RCC 7860 (cell line): ENCODE data around the gene RPUSD3.
"Not testable (repeated sequence)": the region's sequence is repeated elsewhere in the genome, so short reads cannot be mapped to it uniquely, and the experiment has no call there.

Experiments used
- DNase-seq: peaks from one replicate; pipeline ENCODE4 v3.0.0-alpha.2; 2015; ENCODE audit warnings: low spot score
- FAIRE-seq: peaks from 2 replicates; lab custom pipeline; 2012; peaks lifted over from hg19 to GRCh38; lab: Jason Lieb, UNC

The RPUSD3 gene

DNA sequence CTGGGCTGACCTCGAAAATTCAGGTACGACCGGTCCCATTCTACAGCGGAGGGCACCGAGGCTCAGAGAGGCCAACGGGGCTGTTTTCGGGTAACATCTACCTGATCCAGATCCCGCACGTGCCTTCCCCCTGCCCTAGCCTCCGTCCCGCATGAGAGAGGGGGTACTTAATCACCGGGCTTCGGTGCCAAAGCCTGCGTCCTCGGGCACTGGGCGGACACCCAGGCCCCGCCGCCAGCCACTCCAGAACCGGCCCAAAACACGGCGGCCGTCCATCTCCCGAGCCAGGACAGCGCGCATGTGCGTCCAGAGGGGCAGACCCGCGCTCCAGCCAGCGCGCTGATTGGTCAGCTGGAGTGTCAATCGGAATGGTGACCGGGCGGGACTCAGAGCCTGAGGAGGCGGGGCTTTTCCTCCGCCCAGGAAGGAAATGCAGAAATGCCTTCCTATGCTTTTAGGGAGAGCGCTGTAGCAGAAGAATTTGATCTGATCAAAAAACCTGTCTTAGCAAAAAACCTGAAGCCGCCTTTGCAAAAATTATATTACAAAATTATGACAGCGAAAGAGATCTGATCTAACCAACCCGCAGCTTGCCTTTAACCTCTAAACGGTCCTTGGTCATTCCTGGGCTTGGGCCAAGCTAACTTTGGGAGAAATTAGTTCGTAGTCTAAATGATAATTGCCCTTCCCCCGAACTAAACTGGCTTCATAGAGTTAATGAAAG lies at the start of gene RPUSD3:
Gene RPUSD3 (minus strand): TSS at position 294 of the 724 bp plus-strand sequence. CDS start 18 bp downstream, at position 276.
- FAIRE-seq (peak; percentile 58), DNase-seq (peak; percentile 81)

DNA sequence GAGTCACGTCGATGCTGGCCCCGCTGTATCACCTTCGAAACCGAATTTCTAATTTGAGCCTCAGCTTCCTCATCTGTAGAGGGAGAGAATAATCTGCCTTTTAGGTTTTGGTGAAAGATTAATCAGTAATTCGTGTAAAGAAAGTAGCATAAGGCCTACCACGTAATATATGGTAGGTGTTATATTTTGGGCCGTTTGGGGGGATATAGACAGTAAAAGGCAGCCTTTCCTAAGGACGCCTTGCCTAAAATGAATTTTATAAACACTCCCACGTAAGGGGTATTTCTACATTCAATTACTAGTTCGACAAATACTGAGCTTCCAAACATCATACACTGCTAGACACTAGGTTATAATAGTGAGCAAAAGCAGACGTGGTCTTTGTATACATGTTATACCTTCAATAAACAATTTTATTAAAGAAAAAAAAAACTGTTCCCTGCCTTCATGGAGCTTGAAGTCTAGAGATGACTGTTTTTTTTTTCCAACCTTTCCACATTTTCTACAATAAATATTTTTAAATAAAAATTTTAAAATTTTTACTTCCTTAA lies 47.3 kb upstream of the RPUSD3 start:
- no peak for FAIRE-seq

DNA sequence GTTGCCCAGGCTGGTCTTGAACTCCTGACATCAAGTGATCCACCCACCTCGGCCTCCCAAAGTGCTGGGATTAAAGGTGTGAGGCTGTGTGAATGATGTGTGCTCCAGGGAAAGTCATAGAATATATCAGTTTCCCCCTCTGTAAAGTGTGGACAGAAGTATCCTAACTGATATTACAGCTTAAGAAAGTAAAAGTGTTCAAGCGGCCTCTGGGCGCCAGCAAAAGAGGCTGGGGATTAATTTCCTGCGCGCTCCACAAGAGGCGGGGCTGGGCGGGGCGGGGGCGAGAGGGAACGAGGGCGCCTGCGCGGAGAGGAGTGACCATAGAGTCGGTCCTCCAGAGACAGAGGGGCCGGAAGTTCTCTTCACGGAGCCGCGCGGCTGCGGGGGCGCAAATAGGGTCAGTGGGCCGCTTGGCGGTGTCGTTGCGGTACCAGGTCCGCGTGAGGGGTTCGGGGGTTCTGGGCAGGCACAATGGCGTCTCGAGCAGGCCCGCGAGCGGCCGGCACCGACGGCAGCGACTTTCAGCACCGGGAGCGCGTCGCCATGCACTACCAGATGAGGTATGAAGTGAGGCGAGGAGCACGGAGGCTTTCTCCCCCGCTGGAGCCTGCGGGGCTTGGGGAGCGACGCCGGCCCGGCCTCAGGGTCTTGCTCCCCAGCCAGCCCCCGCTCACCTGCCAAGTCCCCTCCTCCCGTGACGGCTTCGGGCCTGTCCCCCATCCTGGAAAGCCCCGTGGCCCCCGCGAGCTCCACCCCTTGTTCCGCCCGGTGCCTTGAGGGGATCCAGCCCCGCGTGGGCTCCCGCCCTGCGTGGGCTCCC lies 46.7 kb upstream of the RPUSD3 start, which contains the start of gene JAGN1:
Gene JAGN1 (plus strand): TSS at position 362 of the 823 bp plus-strand sequence. CDS start 113 bp downstream, at position 475.
- FAIRE-seq (no peak), DNase-seq (peak; percentile 62)

More for the DNA sequence above, 47.3 kb upstream of the RPUSD3 start:
- no peak for DNase-seq

- no peak for FAIRE-seq
- DNase-seq = no peak
Observed at GRCh38 chr3:9889405-9889804, 45.6 kb upstream of the RPUSD3 start.

- FAIRE-seq (no peak), DNase-seq (no peak)
Observed at GRCh38 chr3:9888540-9888939, 44.7 kb upstream of the RPUSD3 start.

- no peak for FAIRE-seq
- DNase-seq = no peak
Observed at GRCh38 chr3:9887480-9887879, 43.7 kb upstream of the RPUSD3 start.

GRCh38 chr3:9886328-9886727 lies 42.5 kb upstream of the RPUSD3 start:
- no peak for FAIRE-seq
- DNase-seq = no peak

DNA sequence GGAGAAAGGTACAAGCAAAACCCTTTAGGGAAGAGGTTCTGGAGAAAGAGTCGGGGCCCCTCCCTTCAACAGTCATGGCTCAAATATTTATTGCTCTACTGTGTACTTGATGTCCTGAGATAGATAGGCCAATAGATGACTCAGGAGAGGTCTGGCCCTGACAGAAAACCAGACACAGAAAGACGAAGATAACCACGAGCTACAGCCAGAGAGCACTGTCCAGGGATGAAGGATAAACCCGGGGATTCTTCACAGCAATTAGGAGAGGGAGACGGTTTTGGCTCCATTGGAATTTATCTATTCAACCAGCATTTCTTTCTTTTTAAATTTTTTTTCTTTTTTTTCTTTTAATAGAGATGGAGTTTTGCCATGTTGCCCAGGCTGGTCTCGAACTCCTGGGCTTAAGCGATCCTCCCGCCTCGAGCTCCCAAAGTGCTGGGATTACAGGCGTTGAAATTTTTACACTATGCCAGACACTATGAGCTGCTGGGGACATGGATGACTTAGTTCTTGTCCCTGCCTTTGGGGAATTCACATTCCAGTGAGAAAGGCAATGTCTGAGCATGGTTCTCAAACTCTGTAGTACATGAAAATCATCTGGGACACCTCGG lies 40.9 kb upstream of the RPUSD3 start:
- FAIRE-seq (peak; percentile 25), DNase-seq (peak; percentile 75)

DNA sequence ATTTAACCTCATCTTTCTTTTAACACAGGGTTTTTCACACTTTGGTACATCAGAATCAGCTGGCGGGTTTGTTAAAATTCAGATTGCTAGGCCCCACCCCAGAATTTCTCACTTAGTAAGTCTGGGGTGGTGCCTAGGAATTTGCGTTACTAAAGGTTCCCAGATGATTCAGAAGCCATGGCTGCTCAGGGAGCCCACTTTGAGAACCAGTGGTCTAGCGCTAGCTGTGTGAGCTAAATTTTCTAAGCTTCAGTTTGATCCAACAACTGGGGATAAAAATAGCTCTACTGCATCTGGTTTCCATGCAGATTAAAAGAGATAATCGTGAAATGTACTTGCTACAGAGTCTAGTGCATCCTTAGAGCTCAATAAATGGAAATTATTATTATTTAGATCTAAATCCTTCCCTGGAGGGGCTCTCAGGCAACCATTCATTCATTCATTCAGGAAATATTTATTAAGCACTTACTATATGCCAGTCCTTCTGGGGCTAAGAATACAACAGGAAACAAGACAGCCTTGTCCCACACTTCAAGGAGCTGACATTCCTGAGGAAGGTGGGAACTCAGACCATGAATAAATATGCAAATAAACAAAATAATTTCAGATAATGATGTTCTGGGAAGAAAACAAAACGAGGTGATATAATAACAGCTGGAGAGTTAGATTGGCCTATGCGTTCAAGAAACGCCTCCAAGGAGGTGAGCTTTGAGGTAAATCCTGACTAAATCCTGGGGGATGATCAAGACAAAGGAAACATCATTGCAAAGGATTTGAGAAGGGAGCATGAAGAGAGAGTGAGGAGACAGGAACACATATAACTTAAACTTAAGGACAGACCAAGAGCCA lies 40.1 kb upstream of the RPUSD3 start:
- DNase-seq (no peak), FAIRE-seq (no peak)

GRCh38 chr3:9881441-9881840 lies 37.6 kb upstream of the RPUSD3 start:
- DNase-seq = no peak

DNA sequence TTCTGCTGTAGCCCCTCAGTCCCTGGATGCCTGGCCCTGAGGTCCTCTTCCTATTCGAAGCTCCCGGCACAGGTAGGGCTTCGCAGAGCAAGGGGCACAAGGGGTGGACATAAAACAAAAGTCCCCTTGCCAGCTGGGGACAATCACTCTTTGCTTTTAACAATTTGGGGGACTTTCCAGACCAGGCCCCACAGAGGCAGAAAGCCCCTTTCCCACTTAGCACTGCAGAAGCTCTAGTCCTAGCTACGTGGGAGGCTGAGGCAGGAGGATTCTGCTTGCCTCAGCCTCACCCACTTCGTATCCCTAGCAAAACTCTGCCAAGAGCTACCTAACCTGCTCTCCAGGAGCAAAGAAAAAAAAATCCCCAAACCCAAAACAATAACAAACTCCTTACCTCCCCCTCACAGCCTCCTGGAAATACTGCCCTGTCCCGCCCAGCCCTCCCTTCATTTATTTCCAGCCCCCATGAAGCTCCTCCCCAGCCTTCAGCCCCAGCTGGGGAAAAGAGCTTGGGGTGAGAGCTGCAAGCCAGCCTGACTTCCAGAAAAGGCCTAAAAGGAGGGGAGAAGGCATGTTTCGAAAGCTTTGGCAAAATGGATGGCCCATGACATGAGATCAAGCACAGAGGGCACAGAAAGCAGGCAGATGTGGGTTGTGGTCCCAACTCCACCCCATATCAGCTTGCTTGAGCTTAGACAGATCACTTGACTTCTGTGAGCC lies 36.2 kb upstream of the RPUSD3 start, which contains the start of gene CIDEC:
Gene CIDEC (minus strand): TSS at position 424 of the 720 bp plus-strand sequence. CDS start 1,767 bp downstream, outside the sequence.
- FAIRE-seq (no peak), DNase-seq (no peak)

More at GRCh38 chr3:9881441-9881840, 37.6 kb upstream of the RPUSD3 start:
- FAIRE-seq = no peak

GRCh38 chr3:9878700-9879099 lies 34.9 kb upstream of the RPUSD3 start:
- DNase-seq = no peak
- no peak for FAIRE-seq

- FAIRE-seq = no peak
Observed at GRCh38 chr3:9876991-9877390, 33.2 kb upstream of the RPUSD3 start.

DNA sequence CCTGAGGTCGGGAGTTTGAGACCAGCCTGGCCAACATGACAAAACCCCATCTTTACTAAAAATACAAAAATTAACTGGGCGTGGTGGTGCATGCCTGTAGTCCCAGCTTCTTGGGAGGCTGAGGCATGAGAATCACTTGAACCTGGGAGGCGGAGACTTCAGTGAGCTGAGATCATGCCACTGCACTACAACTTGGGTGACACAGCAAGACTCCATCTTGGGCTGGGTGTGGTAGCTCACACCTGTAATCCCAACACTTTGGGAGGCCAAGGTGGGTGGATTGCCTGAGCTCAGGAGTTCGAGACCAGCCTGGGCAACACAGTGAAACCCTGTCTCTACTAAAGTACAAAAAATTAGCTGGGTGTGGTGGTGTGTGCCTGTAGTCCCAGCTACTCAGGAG lies 32.4 kb upstream of the RPUSD3 start:
- not testable (repeated sequence) for FAIRE-seq, DNase-seq

More at GRCh38 chr3:9876991-9877390, 33.2 kb upstream of the RPUSD3 start:
- no peak for DNase-seq

DNA sequence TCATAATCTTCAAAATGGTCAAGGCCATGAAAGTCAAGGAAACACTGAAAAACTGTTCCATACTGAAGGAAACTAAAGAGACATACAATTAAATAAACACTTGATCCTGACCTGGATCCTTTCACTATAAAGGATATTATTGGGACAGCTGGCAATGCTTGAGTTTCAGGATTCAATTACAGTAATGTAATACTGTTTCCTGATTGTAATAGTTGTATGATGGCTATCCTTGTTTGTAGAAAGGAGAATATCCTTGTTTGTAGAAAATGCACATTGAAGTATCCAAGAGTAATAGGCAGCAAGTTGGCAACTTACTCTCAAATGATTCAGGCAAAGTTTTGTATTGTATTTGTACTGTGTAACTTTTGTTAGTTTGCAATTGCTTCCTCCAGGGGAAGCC lies 31.6 kb upstream of the RPUSD3 start:
- no peak for DNase-seq
- no peak for FAIRE-seq

GRCh38 chr3:9872067-9872466 lies 28.3 kb upstream of the RPUSD3 start:
- FAIRE-seq = not testable (repeated sequence)
- DNase-seq = peak; percentile 21

DNA sequence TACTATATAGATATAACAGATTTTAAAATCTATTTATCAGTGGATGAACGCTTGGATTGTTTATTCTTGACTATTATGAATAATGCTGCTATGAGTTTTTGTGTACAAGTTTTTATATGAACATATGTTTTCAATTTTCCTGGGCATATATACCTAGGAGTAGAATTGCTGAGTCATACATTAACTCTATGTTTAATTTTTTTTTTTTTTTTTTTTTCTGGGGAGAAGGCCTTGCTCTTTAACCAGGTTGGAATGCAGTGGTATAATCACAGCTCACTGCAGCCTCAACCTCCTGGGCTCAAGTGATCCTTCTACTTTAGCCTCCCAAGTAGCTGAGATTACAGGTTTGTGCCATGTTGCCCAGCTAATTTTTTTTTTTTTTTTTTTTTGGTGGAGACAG lies 27.2 kb upstream of the RPUSD3 start:
- DNase-seq (peak; percentile 14), FAIRE-seq (no peak)

DNA sequence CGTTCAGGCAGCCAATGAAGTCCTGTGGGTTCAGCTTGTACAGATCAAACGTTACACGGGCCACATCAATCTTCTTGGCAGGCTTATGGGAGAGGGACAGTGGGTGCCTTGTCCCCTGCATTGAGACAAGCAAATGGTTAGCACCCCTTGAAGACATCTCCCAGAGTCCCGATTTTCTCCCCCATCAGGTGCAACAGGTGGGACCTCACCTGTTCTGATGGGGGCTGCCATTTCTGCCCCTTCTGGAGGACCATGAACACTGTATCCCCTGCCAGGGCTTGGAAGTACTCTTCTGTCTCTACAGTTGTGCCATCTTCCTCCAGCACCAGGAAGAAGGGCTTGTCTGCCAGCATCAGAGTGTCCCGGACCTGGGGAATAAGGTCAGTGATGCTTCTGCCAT lies 26.1 kb upstream of the RPUSD3 start:
- FAIRE-seq (no peak), DNase-seq (no peak)

DNA sequence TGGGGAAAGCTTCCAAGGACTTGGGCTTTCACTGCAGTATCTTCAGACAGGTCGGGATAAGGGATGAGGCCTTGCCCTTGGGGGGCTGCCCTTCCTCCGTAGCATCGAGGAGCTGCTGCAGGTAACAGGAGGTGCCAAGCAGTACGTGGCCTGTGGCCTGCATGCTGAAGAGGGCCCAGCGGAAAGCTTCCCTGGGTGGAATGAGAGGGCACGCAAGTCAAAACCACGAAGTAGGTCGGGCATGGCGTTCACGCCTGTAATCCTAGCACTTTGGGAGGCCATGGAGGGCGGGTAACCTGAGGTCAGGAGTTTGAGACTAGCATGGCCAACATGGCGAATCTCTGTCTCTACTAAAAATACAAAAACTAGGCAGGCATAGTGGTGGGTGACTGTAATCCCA lies 23.3 kb upstream of the RPUSD3 start:
- DNase-seq (no peak), FAIRE-seq (no peak)
